Measurements from ENCODE around the gene FYB1. TPM values are rescaled to one million over a fixed set of nuclear protein-coding genes. Genes with fewer than 3 reads are reported as not detected.

Gene FYB1
- total and polyA plus RNA-seq, 2 of the 8 experiments (the other 6 are each of a cell fraction or from before 2014, with no cell fraction given), result not detected

DNA sequence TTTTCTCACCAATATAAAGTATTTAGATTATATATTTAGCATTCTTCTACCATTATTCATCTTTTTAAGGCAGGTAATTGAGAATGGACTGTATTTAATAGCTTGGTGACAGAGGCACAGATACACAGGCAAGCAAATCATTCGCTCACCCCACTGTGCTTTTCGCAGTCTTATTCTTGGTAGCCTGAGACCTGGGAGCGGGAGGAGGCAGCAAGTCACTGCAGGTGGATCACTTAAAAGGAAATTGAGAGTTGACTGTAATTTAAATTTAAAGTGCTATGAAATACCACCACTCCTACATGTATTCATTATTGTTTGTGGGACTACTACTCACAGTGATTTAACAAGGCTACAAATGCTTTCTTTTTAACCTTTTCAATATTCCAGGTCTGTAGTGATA is 154.9 kb downstream of the FYB1 start (continued):
- TF ChIP-seq RAD21 (IDR thresholded peaks at IDR 0.05 in 1 of 2, conservative IDR thresholded peaks at IDR 0.05 in 1 of 2; ENCODE audit: low read depth in 2 of 2, low read length in 2 of 2), result no peak

Measured in H1 (cell line).